ENCODE measurements around the gene DUSP10.

DUSP10 gene

GRCh38 chr1:221698579-221699349, 43.1 kb downstream of the DUSP10 start:
- TF ChIP-seq CTCF (conservative IDR thresholded peaks at IDR 0.05; ENCODE audit: low read depth, low read length), result no peak
- Histone ChIP-seq H3K4me3 (IDR thresholded peaks at IDR 0.05; ENCODE audit: insufficient read depth, low read depth, low read length) (no peak overlapping the region), H3K4me2 (no peak overlapping the region), H3K36me3 (ENCODE audit: insufficient read depth) (no peaks in the 10 kb centered on the region), H3K27ac (no peak overlapping the region), H3K4me1 (ENCODE audit: low read depth, poor library complexity, severe bottlenecking) (no peaks in the 10 kb centered on the region), H3K27me3 (ENCODE audit: insufficient read depth, low read depth) (no peaks in the 10 kb centered on the region), H3K9ac (no peak overlapping the region), H3K79me2 (ENCODE audit: insufficient read depth, low read depth) (no peaks in the 10 kb centered on the region), H4K20me1 (ENCODE audit: insufficient read depth) (no peaks in the 10 kb centered on the region), H2AFZ (ENCODE audit: low read depth) (no peak overlapping the region)

- H3K4me3 ChIP-seq (IDR thresholded peaks at IDR 0.05; ENCODE audit: insufficient read depth, low read depth, low read length), result no peak overlapping the region
- no peaks in the 10 kb centered on the region for H3K4me1 ChIP-seq (ENCODE audit: low read depth, poor library complexity, severe bottlenecking)
- H3K79me2 ChIP-seq (ENCODE audit: insufficient read depth, low read depth), result no peaks in the 10 kb centered on the region
- no peak overlapping the region for H3K9ac ChIP-seq
- no peaks in the 10 kb centered on the region for H3K27me3 ChIP-seq (ENCODE audit: insufficient read depth, low read depth)
- H3K4me2 ChIP-seq, result no peak overlapping the region
- H3K36me3 ChIP-seq (ENCODE audit: insufficient read depth), result no peaks in the 10 kb centered on the region
- H2AFZ ChIP-seq (ENCODE audit: low read depth), result no peak overlapping the region
- TF ChIP-seq CTCF (conservative IDR thresholded peaks at IDR 0.05; ENCODE audit: low read depth, low read length), result no peak
- H4K20me1 ChIP-seq (ENCODE audit: insufficient read depth), result no peaks in the 10 kb centered on the region
- H3K27ac ChIP-seq, result no peak overlapping the region
Observed at GRCh38 chr1:221697923-221698425, 43.9 kb downstream of the DUSP10 start.

GRCh38 chr1:221696718-221697461, 45.0 kb downstream of the DUSP10 start:
- TF ChIP-seq CTCF (conservative IDR thresholded peaks at IDR 0.05; ENCODE audit: low read depth, low read length), result no peak
- Histone ChIP-seq H3K79me2 (ENCODE audit: insufficient read depth, low read depth) (no peaks in the 10 kb centered on the region), H3K9ac (no peak overlapping the region), H3K27me3 (ENCODE audit: insufficient read depth, low read depth) (no peaks in the 10 kb centered on the region), H3K4me1 (ENCODE audit: low read depth, poor library complexity, severe bottlenecking) (no peaks in the 10 kb centered on the region), H3K4me3 (IDR thresholded peaks at IDR 0.05; ENCODE audit: insufficient read depth, low read depth, low read length) (no peak overlapping the region), H2AFZ (ENCODE audit: low read depth) (no peak overlapping the region), H4K20me1 (ENCODE audit: insufficient read depth) (no peaks in the 10 kb centered on the region), H3K4me2 (no peak overlapping the region), H3K36me3 (ENCODE audit: insufficient read depth) (no peaks in the 10 kb centered on the region), H3K27ac (no peak overlapping the region)

GRCh38 chr1:221696027-221696426, 45.9 kb downstream of the DUSP10 start:
- H4K20me1 ChIP-seq (ENCODE audit: insufficient read depth), result no peaks in the 10 kb centered on the region
- H3K4me3 ChIP-seq (IDR thresholded peaks at IDR 0.05; ENCODE audit: insufficient read depth, low read depth, low read length), result no peak overlapping the region
- no peak overlapping the region for H3K4me2 ChIP-seq
- no peak for TF ChIP-seq CTCF (conservative IDR thresholded peaks at IDR 0.05; ENCODE audit: low read depth, low read length)
- no peak overlapping the region for H3K9ac ChIP-seq
- no peak overlapping the region for H3K27ac ChIP-seq
- H3K79me2 ChIP-seq (ENCODE audit: insufficient read depth, low read depth), result no peaks in the 10 kb centered on the region
- H3K27me3 ChIP-seq (ENCODE audit: insufficient read depth, low read depth), result no peaks in the 10 kb centered on the region
- no peak overlapping the region for H2AFZ ChIP-seq (ENCODE audit: low read depth)
- H3K4me1 ChIP-seq (ENCODE audit: low read depth, poor library complexity, severe bottlenecking), result no peaks in the 10 kb centered on the region
- H3K36me3 ChIP-seq (ENCODE audit: insufficient read depth), result no peaks in the 10 kb centered on the region
